ENCODE results near the gene SMYD3.

- TF ChIP-seq POLR2A (IDR thresholded peaks at IDR 0.05; ENCODE audit: low read length) (no peak), GATA1 (IDR thresholded peaks at IDR 0.05; ENCODE audit: low read depth, low read length) (no peak)
These were observed 618.3 kb downstream of the SMYD3 start for GRCh38 chr1:245888809-245889208.
